Fibroblast of skin of left quadriceps (primary cell): ENCODE measurements around the gene MACROD2.
A peak's percentile ranks its signal among the peaks of the same experiment; 100 is the strongest.

Experiments used
- DNase-seq, 2 experiments: peaks; one replicate each; pipeline ENCODE4 v3.0.0-alpha.2; 2013; ENCODE audit warnings: low read depth in 2 of 2

MACROD2 gene

GRCh38 chr20:15739035-15739434 is 1743.7 kb downstream of the MACROD2 start:
- no peak for DNase-seq

GRCh38 chr20:15740046-15740775 is 1744.9 kb downstream of the MACROD2 start:
- DNase-seq = no peak

GRCh38 chr20:15742087-15742486 is 1746.8 kb downstream of the MACROD2 start:
- no peak for DNase-seq

- DNase-seq = no peak
Observed at GRCh38 chr20:15742627-15743026, 1747.3 kb downstream of the MACROD2 start.

GRCh38 chr20:15756002-15756753 is 1760.9 kb downstream of the MACROD2 start:
- DNase-seq = no peak

GRCh38 chr20:15756754-15757115 is 1761.4 kb downstream of the MACROD2 start:
- no peak for DNase-seq

- DNase-seq = peak; percentile 23 to 25
Observed at GRCh38 chr20:15759594-15759993, 1764.3 kb downstream of the MACROD2 start.

- DNase-seq = no peak
Observed at GRCh38 chr20:15760001-15760621, 1764.8 kb downstream of the MACROD2 start.

GRCh38 chr20:15763366-15763765 is 1768.0 kb downstream of the MACROD2 start:
- DNase-seq = peak in 1 of 2 experiments; percentile 16

- peak in 1 of 2 experiments; percentile 15 for DNase-seq
Observed at GRCh38 chr20:15767586-15767985, 1772.3 kb downstream of the MACROD2 start.

- DNase-seq = no peak
Observed at GRCh38 chr20:15767999-15768741, 1772.9 kb downstream of the MACROD2 start.

GRCh38 chr20:15772826-15773225 is 1777.5 kb downstream of the MACROD2 start:
- DNase-seq = no peak

GRCh38 chr20:15774926-15775325 is 1779.6 kb downstream of the MACROD2 start:
- DNase-seq = no peak

- no peak for DNase-seq
Observed at GRCh38 chr20:15776770-15777466, 1781.6 kb downstream of the MACROD2 start.

GRCh38 chr20:15784020-15784419 is 1788.7 kb downstream of the MACROD2 start:
- DNase-seq = no peak

GRCh38 chr20:15789079-15789478 is 1793.8 kb downstream of the MACROD2 start:
- no peak for DNase-seq

- no peak for DNase-seq
Observed at GRCh38 chr20:15792855-15793254, 1797.5 kb downstream of the MACROD2 start.

GRCh38 chr20:15794409-15794808 is 1799.1 kb downstream of the MACROD2 start:
- DNase-seq = no peak

- no peak for DNase-seq
Observed at GRCh38 chr20:15795305-15796019, 1800.1 kb downstream of the MACROD2 start.

- peak; percentile 7 to 13 for DNase-seq
Observed at GRCh38 chr20:15799871-15800270, 1804.6 kb downstream of the MACROD2 start.

GRCh38 chr20:15802020-15802419 is 1806.7 kb downstream of the MACROD2 start:
- DNase-seq = no peak
